HL-60/S4 treated with retinoic acid at 250 ng/mL for 4 days and 3 days (cell line): ENCODE measurements around the gene TNIP1.

Source experiments
- in situ Hi-C: fragments of 300-500 bp; cut with MboI; formaldehyde crosslinking; loops from 2 replicates; pipeline ENCODE4 v1.7.0; 2022; ENCODE audit warnings: low sequenced_read_pairs

The TNIP1 gene

DNA sequence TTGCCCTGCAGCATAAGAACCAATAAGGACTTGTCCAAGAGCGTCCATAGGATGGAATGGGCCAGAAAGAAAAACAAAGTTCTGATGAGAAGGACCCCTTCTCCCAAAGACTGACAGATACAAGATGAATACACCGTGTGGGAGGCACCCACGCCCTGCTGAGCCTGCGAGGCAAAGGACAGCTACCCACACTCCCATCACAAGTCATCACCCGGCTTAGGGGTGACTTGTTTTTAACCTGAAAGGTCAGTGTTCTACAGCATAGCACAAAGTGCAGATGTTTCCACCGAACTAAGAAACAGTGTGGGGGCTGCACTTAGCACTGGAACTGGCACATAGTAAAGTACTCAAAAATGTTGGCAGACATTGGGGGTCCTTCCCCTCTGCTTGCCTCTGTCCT is 13.9 kb downstream of the TNIP1 start:
- in situ Hi-C loops, result no loop called here

DNA sequence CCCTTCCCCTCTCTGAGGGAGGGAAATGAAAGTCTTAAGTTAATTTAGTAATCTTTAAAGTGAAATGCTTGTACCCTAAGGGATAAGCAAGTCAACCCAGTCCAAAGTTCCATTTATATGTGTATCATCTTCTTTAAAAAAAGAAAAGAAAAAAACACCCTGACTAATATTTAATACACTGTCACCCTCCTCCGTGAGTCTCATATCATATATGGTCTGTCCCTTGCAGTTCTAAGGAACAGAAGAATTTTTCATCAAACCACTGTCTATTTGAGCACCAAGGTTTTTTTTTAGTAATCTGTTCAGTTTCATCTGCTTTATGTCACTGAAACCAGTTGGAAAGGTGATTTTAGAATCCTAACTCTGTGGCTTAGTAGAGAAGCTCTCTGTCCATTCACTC is 15.2 kb downstream of the TNIP1 start:
- in situ Hi-C loops, result no loop called here

DNA sequence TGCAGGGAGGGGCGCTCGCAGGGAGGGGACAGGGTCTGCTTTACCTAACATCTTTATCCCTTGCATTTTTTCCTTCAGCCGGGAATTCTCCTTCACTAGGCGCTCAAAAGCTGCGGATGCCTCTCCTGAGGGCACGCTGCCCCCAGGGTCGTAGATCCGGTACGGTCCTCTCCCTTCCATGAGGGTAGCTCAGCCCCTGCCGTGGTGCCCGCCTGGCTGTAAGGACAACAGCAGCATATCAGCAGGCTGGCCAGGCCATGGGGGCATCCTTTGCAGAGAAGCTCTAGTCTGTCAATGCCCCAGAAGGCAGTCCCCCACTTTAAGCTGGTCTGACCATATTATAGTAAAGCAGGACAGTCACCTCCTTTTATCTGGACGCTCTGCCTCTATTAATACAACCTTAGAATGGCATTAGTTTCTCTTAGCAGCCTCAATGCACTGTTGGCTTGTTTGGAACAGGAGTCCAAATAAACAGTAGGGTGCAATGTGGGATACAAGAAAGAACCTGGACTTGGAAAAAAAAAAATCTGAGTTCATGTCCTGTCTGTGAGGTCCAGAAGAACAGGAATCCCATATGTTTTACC is 15.8 kb downstream of the TNIP1 start:
- in situ Hi-C loops, result no loop called here

DNA sequence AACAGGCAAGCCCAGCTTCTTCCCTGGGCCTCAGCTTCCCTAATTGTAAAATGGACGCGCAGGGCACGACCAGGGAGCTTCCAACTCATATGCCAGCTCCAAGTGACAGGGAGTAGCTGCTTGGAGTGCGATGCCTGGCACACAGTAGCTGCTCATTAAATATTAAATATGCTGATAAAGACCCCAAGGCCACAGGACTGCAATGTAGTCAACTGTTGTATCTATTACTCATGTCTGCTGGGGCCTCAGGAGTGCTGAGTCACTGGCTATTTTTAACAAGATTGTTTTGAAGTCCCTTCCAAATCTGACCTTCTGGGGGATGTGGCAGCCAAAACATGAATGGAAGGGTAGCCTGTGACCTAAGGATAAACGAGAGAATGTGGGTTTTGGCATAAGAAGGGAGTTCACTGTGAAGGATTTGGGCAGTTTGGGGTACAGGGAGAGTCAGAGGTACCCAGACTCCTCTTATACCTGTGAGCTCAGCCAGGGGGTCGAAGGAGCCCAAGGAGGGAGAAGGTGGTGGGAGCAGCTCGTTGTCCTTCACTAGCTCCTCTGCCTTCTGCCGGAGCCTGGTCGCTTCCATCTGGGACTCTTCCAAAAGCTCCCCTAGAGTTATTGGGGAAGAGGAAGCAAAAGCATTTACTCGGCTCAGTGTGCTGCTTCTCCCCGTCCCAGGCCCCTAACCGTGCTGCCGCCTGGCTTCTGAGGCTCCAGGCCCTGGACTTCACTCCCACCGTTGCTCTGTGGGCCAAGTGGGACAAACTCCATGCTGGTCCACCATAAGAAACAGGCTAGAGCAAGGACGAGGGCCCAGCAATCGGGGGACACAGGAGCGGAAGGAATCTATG is 17.5 kb downstream of the TNIP1 start:
- in situ Hi-C loops, result no loop called here

DNA sequence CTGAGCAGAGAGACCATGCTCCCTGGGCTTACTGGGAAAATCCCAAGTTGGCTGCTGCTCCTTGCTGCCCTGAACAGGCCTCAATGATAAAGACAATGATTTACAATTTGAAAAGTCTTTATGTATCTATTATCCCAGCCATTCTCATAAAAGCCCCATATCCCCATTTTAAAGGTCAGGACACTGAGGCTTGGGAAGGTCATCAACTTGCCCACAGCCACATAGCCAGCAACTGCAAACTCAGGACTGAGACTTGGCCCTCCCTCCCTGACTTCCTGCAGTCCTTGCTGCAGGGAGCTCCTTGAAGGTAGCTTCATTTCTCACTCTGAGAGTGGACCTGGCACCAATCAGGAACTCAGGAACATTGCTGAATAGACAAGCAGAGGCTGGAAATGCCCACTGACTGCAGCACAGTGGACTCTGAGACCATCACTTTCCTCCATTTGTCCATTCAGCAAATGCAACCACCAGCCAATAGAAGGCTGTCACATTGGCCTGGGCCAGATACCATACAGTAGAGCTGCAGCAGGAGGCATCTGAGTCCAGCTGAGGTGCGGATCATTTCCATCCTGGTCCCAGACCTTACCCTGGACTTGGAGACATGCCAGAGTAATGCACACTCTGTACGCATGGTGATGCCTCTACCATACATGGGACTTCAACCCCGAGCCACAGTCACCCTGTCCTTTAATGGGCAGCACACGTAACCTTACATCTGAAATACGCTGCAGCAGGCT is 18.3 kb downstream of the TNIP1 start:
- in situ Hi-C loops, result no loop called here

DNA sequence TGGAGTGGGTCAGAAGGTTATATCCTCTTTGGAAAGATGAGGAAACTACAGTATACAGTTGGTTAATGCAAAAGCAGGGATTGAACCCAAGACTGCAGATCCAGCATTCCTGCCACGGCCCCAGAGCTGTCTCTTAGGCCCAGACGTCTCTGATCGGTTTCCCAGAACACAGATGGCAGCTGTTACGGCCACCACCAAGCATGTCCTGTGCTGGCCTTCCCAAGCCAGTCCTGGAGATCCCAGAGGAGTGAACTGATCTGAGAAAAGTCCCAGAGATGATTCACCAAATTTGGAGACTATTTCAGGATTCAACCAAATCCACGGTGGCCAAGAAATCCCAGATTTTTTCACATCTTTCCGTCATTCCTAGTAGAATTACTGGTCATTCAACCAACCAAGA is 20.1 kb downstream of the TNIP1 start:
- in situ Hi-C loops, result no loop called here

DNA sequence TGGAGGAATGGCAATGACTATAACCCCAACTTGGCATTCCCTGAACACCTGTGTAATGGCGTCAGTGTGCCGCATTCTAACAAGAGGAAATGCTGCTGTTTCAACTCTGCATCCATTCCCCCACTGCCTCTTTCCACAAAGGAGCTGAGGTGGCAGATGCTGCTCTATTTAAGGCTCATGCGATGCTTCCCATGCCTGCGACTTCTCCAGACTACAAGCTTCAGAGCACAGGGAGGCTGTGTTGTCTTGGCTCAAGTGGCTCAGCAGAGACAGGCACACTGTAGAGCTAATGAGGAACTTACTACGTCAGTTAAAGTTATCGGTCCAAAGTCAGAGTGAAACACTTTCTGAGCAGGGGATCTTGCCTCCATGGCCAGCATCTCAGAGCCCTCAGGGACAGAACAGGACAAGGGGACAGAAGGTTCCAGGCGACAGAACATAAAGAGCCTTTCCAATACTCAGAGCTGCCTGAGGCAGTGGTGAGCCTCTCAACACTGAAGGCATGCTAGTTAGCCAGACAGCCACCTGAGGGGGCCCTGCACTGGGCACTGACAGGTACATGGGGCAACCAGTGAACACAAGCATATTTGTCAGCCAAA is 21.8 kb downstream of the TNIP1 start:
- in situ Hi-C loops, result loop anchor here (10.0 kb wide), 1 partner anchor 106 kb away; no protein-coding TSS in a partner anchor

DNA sequence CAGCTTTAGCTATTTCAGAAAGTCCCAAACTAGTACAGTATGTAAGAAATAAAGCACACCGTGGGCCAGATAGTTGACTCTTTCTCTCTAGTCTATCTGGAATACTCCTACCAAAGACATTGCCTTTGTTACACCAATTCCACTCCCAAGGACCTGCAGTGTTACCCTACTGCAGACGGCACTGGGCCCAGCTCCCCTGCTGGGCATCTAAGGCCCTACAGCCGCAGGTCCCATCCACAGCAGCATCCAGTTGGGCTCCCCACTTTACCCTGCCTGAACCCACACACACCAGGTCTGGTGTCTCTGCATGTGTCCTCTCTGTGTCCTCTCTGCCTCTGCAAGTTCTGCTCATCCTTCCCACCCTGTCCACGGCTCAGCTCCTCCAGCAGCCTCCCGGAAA is 22.5 kb downstream of the TNIP1 start:
- in situ Hi-C loops, result loop anchor here (10.0 kb wide), 1 partner anchor 106 kb away; no protein-coding TSS in a partner anchor

DNA sequence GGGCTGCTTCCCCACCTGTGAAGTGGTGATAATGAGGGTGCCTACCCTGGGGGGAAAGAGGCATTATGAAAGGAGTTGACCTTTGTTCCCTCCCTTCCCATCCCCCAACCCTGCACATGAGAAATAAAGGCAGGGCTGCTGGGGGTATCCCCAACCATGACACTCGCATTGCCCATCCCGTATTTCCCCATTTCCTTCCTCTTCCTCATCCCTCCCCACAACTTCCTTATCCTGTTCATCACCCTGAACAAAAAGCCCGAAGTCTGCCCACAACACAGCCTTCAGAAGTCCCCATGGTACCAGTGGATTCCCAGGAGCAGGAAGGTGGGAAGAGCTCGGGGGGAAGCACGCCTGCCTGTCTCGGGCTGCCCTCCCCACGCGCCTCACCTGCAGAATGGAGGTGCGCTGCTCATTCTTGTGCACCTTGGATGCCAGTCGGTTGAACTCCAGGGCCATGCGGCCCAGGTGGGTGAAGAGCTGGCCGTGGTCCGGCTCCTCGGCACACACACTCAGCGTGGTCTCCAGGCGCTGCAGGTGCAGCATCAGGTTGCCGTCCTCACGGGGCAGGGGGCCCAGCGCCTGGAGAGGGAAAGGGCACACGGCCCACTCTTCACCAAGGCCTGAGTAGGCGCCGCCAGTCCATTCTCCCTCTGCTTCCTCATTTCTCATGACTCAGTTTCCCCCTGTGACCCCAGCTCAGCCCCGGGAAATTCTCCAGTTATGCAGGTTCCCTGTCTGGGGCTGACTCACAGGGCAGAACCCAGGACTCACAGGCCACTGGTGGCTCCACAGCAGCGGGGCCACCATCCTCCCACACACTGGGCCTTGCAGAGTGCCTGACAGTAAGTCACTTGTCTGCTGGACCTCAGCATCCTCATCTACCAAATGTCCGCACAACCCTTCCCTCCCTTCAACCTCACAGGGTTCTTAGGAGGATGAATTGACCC is 24.2 kb downstream of the TNIP1 start:
- in situ Hi-C loops, result loop anchor here (10.0 kb wide), 1 partner anchor 108 kb away; no protein-coding TSS in a partner anchor

DNA sequence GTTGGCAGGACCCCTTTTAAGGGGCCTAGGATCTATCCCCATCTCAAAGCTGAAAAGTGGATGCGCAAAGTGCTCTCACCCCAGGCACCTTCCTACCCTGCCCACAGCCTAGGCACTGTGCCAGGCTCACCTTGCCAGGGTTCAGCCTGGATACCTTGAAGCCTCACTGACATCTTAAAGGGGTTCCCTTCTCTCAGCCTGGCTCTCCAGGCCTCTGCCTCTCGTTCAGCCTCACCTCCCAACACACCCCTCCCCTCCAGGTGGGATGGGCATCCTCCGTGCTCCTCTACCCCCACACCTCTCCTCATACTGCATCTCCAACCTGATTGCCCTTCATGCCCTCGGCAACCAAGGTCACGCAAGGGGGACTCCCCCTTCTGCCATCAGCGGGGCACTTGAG is 25.5 kb downstream of the TNIP1 start:
- in situ Hi-C loops, result loop anchor here (10.0 kb wide), 1 partner anchor 109 kb away; no protein-coding TSS in a partner anchor

DNA sequence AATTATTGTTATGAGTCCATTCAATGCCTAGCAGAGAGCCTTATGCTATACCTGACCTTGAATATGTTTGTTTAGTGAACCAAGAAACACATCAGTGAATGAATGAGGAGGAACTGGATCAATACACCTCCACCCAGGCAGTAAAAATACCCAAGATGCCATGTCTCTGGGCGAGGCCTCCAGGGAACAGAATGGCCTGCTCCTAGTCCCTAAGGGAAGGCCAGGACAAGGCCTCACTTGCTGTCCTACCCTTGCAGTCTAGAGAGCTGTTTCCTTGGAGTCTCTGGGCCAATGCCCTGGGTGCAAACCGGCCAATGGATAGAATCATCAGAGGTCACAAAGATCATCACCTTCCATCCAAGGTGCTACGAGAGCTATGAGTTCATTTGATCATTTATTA is 26.1 kb downstream of the TNIP1 start:
- in situ Hi-C loops, result loop anchor here (5.0 to 10.0 kb wide), 2 partner anchors 63 to 110 kb away; no protein-coding TSS in a partner anchor

DNA sequence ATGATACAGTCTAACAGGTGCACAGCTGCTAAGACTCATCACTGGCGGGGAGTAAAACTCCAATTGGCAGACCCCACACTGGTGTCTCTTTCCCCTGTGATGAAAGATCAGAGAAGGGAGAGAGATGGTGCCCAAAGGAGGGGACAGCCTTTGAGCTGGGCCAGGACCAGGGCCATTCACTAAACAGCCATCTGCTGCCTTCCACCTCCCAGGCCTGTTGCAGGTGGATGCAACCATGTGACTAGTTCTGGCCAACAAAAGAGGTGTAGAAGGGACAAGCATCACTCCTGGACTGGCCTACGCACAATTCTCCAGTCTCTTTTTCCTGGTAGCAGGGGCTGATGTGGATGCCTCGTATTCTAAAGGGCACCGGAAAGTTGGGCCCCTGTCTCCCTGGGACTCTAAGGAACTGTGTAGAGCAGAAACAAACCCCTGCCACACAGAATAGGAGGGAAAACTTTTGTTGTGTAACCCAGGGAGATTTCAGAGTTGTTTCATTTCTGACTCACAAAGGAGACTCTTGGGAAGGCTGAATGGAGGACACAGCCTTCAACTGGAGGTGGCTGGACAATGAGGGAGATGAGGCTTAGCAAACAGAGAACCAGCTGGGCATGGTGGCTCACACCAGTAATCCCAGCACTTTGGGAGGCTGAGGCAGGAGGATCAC is 26.9 kb downstream of the TNIP1 start:
- in situ Hi-C loops, result loop anchor here (5.0 to 10.0 kb wide), 2 partner anchors 63 to 111 kb away; no protein-coding TSS in a partner anchor

DNA sequence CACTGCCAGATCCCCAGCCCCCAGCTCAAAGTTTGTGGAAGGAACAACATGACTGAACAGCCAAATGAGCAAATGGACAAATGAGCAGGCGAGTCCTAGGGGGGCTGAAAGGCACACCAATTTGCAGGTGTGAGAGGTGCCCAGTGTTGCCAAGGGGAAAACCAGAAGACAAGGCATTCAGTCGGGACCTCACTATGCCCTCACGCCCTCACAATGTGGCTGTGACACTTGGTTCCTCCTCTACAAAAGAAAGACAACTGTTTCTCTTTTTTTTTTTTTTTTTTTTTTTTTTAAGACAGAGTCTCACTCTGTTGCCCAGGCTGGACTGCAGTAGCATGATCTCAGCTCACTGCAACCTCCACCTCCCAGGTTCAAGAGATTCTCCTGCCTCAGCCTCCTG is 28.0 kb downstream of the TNIP1 start:
- in situ Hi-C loops, result loop anchor here (5.0 to 10.0 kb wide), 2 partner anchors 64 to 112 kb away; no protein-coding TSS in a partner anchor

DNA sequence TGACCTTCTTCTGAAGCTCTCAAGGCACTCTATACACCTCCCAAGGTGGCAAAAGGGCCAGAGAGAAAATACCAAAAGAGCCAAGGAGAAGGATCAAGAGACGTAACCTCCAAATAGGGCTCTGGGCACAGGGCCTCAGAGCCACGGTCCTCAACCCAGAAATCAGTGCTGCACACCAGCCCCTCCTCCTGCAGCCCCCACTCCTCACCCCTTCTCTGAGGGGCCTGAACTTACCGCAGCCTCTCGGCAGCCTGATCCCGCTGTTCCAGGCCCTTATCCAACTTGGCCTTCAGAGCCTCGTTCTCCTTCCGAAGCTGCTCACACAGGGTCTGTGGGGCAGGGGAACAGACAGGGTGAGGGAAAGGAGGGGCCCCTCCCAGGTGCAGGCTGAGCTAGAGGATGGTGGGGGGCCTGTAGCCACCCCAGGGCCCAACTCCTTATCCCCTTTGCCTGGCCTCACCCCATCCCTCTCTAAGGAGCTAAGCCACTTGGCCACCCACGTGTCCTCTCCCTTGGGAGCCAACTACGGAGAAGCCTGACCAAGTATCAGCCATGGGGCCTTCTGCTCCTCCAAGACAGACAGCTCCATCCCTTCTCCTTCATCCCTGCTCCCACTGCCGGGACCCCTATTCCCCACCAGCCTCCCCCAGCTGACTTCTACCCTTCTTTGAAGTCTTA is 28.8 kb downstream of the TNIP1 start:
- in situ Hi-C loops, result loop anchor here (5.0 to 10.0 kb wide), 2 partner anchors 65 to 113 kb away; no protein-coding TSS in a partner anchor

DNA sequence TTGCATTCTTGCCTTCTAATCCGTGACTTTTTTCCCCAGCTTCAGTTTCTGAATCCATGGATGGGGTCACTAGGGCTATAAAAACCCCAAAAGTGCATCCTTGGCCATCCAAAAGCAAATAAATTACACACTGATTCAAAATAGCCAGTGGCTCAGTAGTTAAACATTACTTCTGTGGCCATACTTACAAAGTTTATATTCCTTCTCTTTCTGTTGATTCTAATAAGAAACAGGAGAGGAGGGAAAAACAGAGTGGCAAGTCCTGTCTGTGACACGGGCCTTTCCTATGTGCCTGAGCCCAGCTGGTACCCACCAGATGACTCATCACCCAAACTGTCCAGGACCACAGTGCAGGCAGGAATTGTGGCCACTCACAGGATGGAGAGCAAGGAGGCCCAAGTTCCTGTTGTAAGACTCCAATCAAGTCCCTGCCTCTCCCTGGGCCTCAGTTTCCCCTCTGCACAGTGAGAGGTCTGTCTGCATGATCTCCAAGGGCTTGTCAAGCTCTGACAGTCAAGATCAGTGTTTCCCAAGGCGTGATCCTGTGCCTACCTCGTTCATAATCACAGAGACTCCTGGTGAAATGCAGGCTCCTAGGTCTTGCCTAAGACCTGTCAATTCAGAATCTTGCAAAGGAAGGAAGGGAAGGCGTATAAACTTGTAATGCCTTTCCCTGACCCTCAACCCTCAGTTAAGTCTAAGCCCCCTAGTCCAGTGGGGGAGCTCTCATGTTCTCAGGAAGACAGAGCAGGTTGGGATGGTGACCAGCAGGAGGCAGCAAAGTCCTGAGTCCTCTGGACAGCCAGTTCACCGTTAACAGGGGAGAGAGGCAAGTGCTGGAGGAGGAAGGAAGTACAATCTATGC is 29.5 kb downstream of the TNIP1 start:
- in situ Hi-C loops, result loop anchor here (5.0 to 10.0 kb wide), 2 partner anchors 66 to 114 kb away; no protein-coding TSS in a partner anchor

DNA sequence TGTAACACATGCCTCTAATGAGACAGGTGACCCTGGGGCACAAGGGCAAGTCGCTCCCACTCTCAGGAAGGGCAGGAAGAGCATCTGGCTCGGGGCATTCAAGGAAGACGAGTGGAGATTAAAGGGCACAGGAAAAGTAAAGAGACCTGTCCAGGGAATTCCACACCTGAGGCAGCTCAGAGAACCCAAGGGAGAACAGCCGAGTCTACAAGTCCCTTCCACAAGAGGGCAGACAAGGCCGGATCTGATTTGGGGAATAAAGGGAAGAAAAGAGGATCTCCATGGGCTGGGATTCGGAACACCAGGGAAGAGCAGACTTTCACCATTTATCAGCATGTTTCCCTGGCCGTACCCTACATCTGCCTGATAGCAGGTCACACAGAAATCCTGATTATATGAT is 32.3 kb downstream of the TNIP1 start:
- in situ Hi-C loops, result loop anchor here (25.0 kb wide), 1 partner anchor 486 kb away; no protein-coding TSS in a partner anchor

DNA sequence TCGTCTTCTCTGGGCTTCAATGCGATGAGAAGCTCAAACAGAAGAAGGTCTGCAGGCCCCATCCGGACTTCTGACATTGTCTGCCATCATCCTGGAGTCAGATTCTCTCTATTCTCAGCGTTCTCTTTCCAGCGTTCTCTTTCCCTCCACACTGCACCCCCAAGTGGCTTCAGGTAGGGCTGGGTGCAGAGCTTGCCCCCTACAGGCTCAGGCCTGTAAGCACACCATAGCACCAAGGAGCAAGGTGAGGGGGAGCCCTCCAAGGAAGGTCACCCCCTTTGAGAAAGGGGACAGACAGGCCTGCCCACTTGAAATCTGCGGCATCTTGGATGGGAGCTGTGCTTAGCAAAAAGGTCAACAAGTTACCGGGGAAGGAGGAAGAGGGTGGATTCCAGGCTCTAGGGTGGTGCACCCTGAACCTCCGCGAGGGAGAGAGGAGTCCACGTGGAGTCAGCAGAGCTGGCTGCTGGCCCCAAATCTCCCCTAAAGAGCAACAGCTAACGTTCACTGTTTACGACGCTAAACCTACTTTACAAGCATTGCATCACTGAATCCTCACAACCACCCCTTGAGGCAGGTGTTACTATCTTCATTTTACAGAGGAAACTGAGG is 32.9 kb downstream of the TNIP1 start:
- in situ Hi-C loops, result loop anchor here (25.0 kb wide), 1 partner anchor 486 kb away; no protein-coding TSS in a partner anchor
